H1 (cell line): ENCODE data around the gene KRT37. TPM values are rescaled to one million over a fixed set of nuclear protein-coding genes. Genes with fewer than 3 reads are reported as not detected.

Experiments used
- CTCF ChIA-PET: fragments of 300-600 bp; sonication (Branson Sonifier 250); formaldehyde crosslinking; loops from one replicate; lab custom pipeline; 2021; ENCODE audit not compliant: partially characterized antibody; lab: Charles Lee
- POLR2A ChIA-PET: fragments of 300-600 bp; sonication (Branson Sonifier 250); formaldehyde crosslinking; loops from one replicate; lab custom pipeline; 2021; ENCODE audit warnings: inconsistent platforms; ENCODE audit not compliant: partially characterized antibody; lab: Charles Lee
- DNase-seq, 2 experiments: peaks; one replicate each; pipeline versions ENCODE4 v3.0.0 to v3.0.0-alpha.2; 2010 to 2022; ENCODE audit warnings: low spot score in 2 of 2, low read depth in 1 of 2, mixed read lengths in 1 of 2
- FAIRE-seq: peaks from 2 replicates; lab custom pipeline; 2011; peaks lifted over from hg19 to GRCh38; lab: Jason Lieb, UNC
- H2AFZ ChIP-seq: 2 replicates; pipeline ENCODE4 v1.8.1; 2012; ENCODE audit warnings: low read length, inconsistent platforms
- H2AK5ac ChIP-seq: 2 replicates; pipeline ENCODE4 v1.6.1; 2013; ENCODE audit warnings: low read depth, low read length
- H2BK120ac ChIP-seq: replicated peaks from 2 replicates; pipeline ENCODE3; 2013; ENCODE audit warnings: low read depth, low read length, inconsistent platforms
- H2BK12ac ChIP-seq: 2 replicates; pipeline ENCODE4 v1.6.1; 2013; ENCODE audit warnings: low read depth, low read length
- H2BK15ac ChIP-seq: 2 replicates; pipeline ENCODE4 v1.6.1; 2013; ENCODE audit warnings: low read length
- H2BK20ac ChIP-seq: 2 replicates; pipeline ENCODE4 v1.6.1; 2013; ENCODE audit warnings: low read length
- H2BK5ac ChIP-seq: 2 replicates; pipeline ENCODE4 v1.6.1; 2013; ENCODE audit warnings: low read depth, low read length
- H3K14ac ChIP-seq: 2 replicates; pipeline ENCODE4 v1.6.1; 2013; ENCODE audit warnings: inconsistent platforms; ENCODE audit not compliant: insufficient read length
- H3K18ac ChIP-seq: 2 replicates; pipeline ENCODE4 v1.6.1; 2013; ENCODE audit warnings: low read length; ENCODE audit errors: extremely low read depth
- H3K23ac ChIP-seq: 2 replicates; pipeline ENCODE4 v1.6.1; 2013; ENCODE audit warnings: inconsistent platforms; ENCODE audit not compliant: insufficient read length
- H3K23me2 ChIP-seq: 2 replicates; pipeline ENCODE4 v1.6.1; 2013; ENCODE audit warnings: low read depth, low read length
- H3K27ac ChIP-seq: 2 replicates; pipeline ENCODE4 v1.6.1; 2011; ENCODE audit warnings: low read depth, low read length, inconsistent platforms
- H3K27me3 ChIP-seq, 4 experiments: replicated peaks in 1 of 4; 1 replicate in 1 of 4; 2 replicates in 3 of 4; pipeline versions ENCODE4 v1.6.1 to v1.8.1; 2011 to 2013; ENCODE audit warnings: low read length in 3 of 4, mild to moderate bottlenecking in 3 of 4, inconsistent platforms in 2 of 4, mixed read lengths in 2 of 4, moderate library complexity in 1 of 4; ENCODE audit not compliant: control insufficient read depth in 3 of 4, insufficient read depth in 3 of 4; ENCODE audit errors: extremely low read depth in 1 of 4
- H3K36me3 ChIP-seq, 4 experiments: 2 replicates each; pipeline versions ENCODE4 v1.6.1 to v1.8.1; 2011 to 2013; ENCODE audit warnings: mild to moderate bottlenecking in 4 of 4, low read length in 3 of 4, moderate library complexity in 2 of 4, control low read depth in 1 of 4, inconsistent platforms in 1 of 4; ENCODE audit not compliant: insufficient read depth in 4 of 4, control insufficient read depth in 2 of 4
- H3K4ac ChIP-seq: replicated peaks from 2 replicates; pipeline ENCODE3; 2013; ENCODE audit warnings: low read length, low read depth, mixed read lengths, inconsistent platforms; ENCODE audit not compliant: insufficient read length
- H3K4me1 ChIP-seq, 4 experiments: replicated peaks in 1 of 4; 1 replicate in 1 of 4; 2 replicates in 3 of 4; pipeline versions ENCODE4 v1.6.1 to v1.8.1; 2011 to 2013; ENCODE audit warnings: low read length in 3 of 4, inconsistent platforms in 2 of 4, mixed read lengths in 1 of 4; ENCODE audit not compliant: insufficient read depth in 4 of 4, control insufficient read depth in 3 of 4
- H3K4me2 ChIP-seq, 2 experiments: 2 replicates each; pipeline versions ENCODE4 v1.6.1 to v1.8.1; 2011 to 2013; ENCODE audit warnings: low read depth in 2 of 2, low read length in 2 of 2, control low read depth in 1 of 2, inconsistent platforms in 1 of 2, mild to moderate bottlenecking in 1 of 2; ENCODE audit not compliant: insufficient read depth in 1 of 2
- H3K4me3 ChIP-seq, 4 experiments: fragments of 200-600, 300-600 bp in 1 of 4; sonication (generic), shearing (Covaris generic), sonication (Bioruptor Twin) in 1 of 4; 2 replicates each; pipeline versions ENCODE4 v1.5.1 to v1.8.1; 2011 to 2016; ENCODE audit warnings: low read length in 4 of 4, low read depth in 3 of 4, control low read depth in 2 of 4, inconsistent platforms in 2 of 4, mild to moderate bottlenecking in 2 of 4, mixed read lengths in 1 of 4, moderate library complexity in 1 of 4; ENCODE audit not compliant: insufficient read depth in 2 of 4; ENCODE audit errors: extremely low read depth in 1 of 4
- H3K56ac ChIP-seq: replicated peaks from 2 replicates; pipeline ENCODE3; 2013; ENCODE audit warnings: low read depth, mild to moderate bottlenecking, mixed read lengths, low read length, inconsistent platforms; ENCODE audit not compliant: insufficient read length
- H3K79me1 ChIP-seq: 2 replicates; pipeline ENCODE4 v1.6.1; 2013; ENCODE audit warnings: low read depth, low read length, control low read depth
- H3K79me2 ChIP-seq, 2 experiments: 2 replicates each; pipeline versions ENCODE4 v1.6.1 to v1.8.1; 2012 to 2013; ENCODE audit warnings: low read length in 2 of 2, mild to moderate bottlenecking in 2 of 2, inconsistent platforms in 1 of 2; ENCODE audit not compliant: insufficient read depth in 2 of 2, control insufficient read depth in 1 of 2
- H3K9ac ChIP-seq, 4 experiments: replicated peaks in 1 of 4; 1 replicate in 1 of 4; 2 replicates in 3 of 4; pipeline versions ENCODE4 v1.6.1 to v1.8.1; 2011 to 2013; ENCODE audit warnings: low read depth in 3 of 4, low read length in 3 of 4, control low read depth in 2 of 4, mild to moderate bottlenecking in 2 of 4, moderate library complexity in 2 of 4, inconsistent platforms in 1 of 4; ENCODE audit errors: extremely low read depth in 1 of 4
- H3K9me3 ChIP-seq, 2 experiments: 2 replicates each; pipeline versions ENCODE4 v1.6.1 to v1.8.1; 2012 to 2013; ENCODE audit warnings: mild to moderate bottlenecking in 2 of 2, moderate library complexity in 2 of 2, control low read depth in 1 of 2, inconsistent platforms in 1 of 2, low read depth in 1 of 2, low read length in 1 of 2, mixed read lengths in 1 of 2; ENCODE audit not compliant: insufficient read depth in 2 of 2
- H4K20me1 ChIP-seq, 2 experiments: replicated peaks in 1 of 2; 2 replicates each; pipeline versions ENCODE3 to v1.8.1; 2011 to 2013; ENCODE audit warnings: inconsistent platforms in 2 of 2, low read length in 2 of 2, mild to moderate bottlenecking in 1 of 2; ENCODE audit not compliant: insufficient read depth in 2 of 2, control insufficient read depth in 1 of 2
- H4K5ac ChIP-seq: 2 replicates; pipeline ENCODE4 v1.6.1; 2013; ENCODE audit warnings: low read length, low read depth, mixed read lengths, inconsistent platforms; ENCODE audit not compliant: insufficient read length
- H4K8ac ChIP-seq: 2 replicates; pipeline ENCODE4 v1.8.0; 2013; ENCODE audit warnings: mild to moderate bottlenecking, moderate library complexity, low read length, inconsistent platforms; ENCODE audit not compliant: insufficient read depth; ENCODE audit errors: extremely low read depth
- H4K91ac ChIP-seq: replicated peaks from 2 replicates; pipeline ENCODE3; 2013; ENCODE audit warnings: low read length, mixed read lengths, inconsistent platforms; ENCODE audit not compliant: insufficient read length
- CHD2 ChIP-seq: IDR thresholded peaks from 2 replicates; pipeline ENCODE4 v1.6.1; 2012; ENCODE audit warnings: low read length, improper control_type of control experiment
- CREB1 ChIP-seq: IDR thresholded peaks from 2 replicates; pipeline ENCODE4 v1.6.1; 2012; ENCODE audit warnings: inconsistent platforms
- EGR1 ChIP-seq: IDR thresholded peaks from 2 replicates; pipeline ENCODE4 v1.6.1; 2011; ENCODE audit warnings: low read depth, low read length, borderline replicate concordance
- EZH2 ChIP-seq: fragments of 200-600 bp; sonication (generic); IDR thresholded peaks from 2 replicates; pipeline ENCODE4 v1.7.1; 2012; ENCODE audit warnings: low read depth, mild to moderate bottlenecking, moderate library complexity, low read length, inconsistent platforms; ENCODE audit not compliant: severe bottlenecking
- JUN ChIP-seq: IDR thresholded peaks from 2 replicates; pipeline ENCODE4 v1.6.1; 2011; ENCODE audit warnings: low read depth, mild to moderate bottlenecking, improper control_type of control experiment, low read length
- PHF8 ChIP-seq: fragments of 200-600 bp; sonication (generic); conservative IDR thresholded peaks from 2 replicates; pipeline ENCODE4 v1.7.1; 2012; ENCODE audit warnings: low read depth, mild to moderate bottlenecking, inconsistent platforms, low read length, moderate library complexity
- POLR2AphosphoS5 ChIP-seq: IDR thresholded peaks from 2 replicates; pipeline ENCODE4 v1.6.1; 2011; ENCODE audit warnings: low read depth, low read length
- SAP30 ChIP-seq: fragments of 300-600 bp; sonication (generic); IDR thresholded peaks from 2 replicates; pipeline ENCODE4 v1.7.1; 2012; ENCODE audit warnings: low read length, moderate library complexity, mild to moderate bottlenecking, inconsistent platforms; ENCODE audit not compliant: insufficient read depth, insufficient replicate concordance
- SRF ChIP-seq: IDR thresholded peaks from 2 replicates; pipeline ENCODE4 v1.6.1; 2011; ENCODE audit warnings: mild to moderate bottlenecking, low read depth, low read length, moderate library complexity
- WGBS, 2 experiments: shearing (Covaris generic) in 1 of 2; methylation state at CpG; one replicate each; pipeline versions ENCODE4 v1.1.6 to v1.1.7; 2013 to 2015; ENCODE audit warnings: low lambda C conversion rate in 2 of 2, mixed read lengths in 2 of 2, inconsistent platforms in 1 of 2, low coverage in 1 of 2, missing lambda C conversion rate in 1 of 2; ENCODE audit not compliant: insufficient replicate concordance in 2 of 2, insufficient coverage in 1 of 2, insufficient read length in 1 of 2; ENCODE audit errors: extremely low coverage in 1 of 2, missing lambda C conversion rate in 1 of 2; 5-methylcytosine and 5-hydroxymethylcytosine counted together
- polyA plus RNA-seq, 7 experiments: library from polyadenylated mRNA; depleted of rRNA in 3 of 7; stranded (reverse) in 5 of 7; unstranded in 2 of 7; fragments of >200 nt in 5 of 7; fragments of 200-250 nt in 2 of 7; gene quantifications; 1 replicate in 5 of 7; 2 replicates in 1 of 7; 4 replicates in 1 of 7; pipeline versions ENCODE4 v1.2.1 to v1.2.3, GENCODE V29; 2011 to 2013; ENCODE audit warnings: missing spikeins in 2 of 7, mixed read lengths in 2 of 7
- total RNA-seq: library from RNA; stranded (reverse); fragmentation: NEBNext Ultra II Directional; extraction: Animal tissue kit (Norgen Biotek cat#: 25700); gene quantifications from 2 replicates; pipeline ENCODE4 v1.2.1, GENCODE V29; 2021

The KRT37 gene
- total and polyA plus RNA-seq, 2 of the 8 experiments (the other 6 are each of a cell fraction or from before 2014, with no cell fraction given) = not detected

DNA sequence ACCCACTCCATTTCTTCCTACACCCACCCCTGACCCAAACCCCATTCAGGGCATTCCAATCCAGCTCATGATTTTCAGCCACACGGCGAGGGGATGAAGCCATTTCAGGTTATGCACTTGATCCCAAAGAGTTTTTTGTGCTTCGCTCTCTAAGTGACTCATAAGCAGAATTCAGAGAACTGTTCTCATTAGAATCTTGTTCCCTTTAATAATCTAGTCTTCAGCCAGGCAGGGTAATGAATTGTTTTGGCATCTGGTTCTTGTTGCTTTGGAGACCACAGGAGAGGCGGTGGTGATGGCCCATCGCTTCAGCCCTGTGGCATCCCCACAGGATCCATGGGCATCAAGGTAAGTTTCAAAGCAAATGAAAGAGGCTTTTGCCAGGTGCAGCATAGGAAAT is 22.2 kb downstream of the KRT37 start:
- H3K14ac ChIP-seq = no peak overlapping the region
- no peak overlapping the region for H2AFZ ChIP-seq
- H3K18ac ChIP-seq = no peak overlapping the region
- no peak overlapping the region for H2BK12ac ChIP-seq
- H4K20me1 ChIP-seq = no peaks in the 10 kb centered on the region
- no peaks in the 10 kb centered on the region; a peak in 1 of 7 replicates for H3K4me1 ChIP-seq
- H2BK15ac ChIP-seq = no peak overlapping the region
- H3K27me3 ChIP-seq = no peaks in the 10 kb centered on the region; a peak in 1 of 7 replicates
- no peak overlapping the region for H4K5ac ChIP-seq
- no peak overlapping the region for H2BK20ac ChIP-seq
- H3K36me3 ChIP-seq = no peaks in the 10 kb centered on the region
- POLR2A ChIA-PET = no interaction called here
- H3K4me3 ChIP-seq = no peak overlapping the region
- H3K9me3 ChIP-seq = no peaks in the 10 kb centered on the region
- H3K56ac ChIP-seq = no peak overlapping the region
- H3K79me2 ChIP-seq = no peaks in the 10 kb centered on the region
- no peak overlapping the region for H4K91ac ChIP-seq
- H2BK5ac ChIP-seq = no peak overlapping the region
- CTCF ChIA-PET = interaction anchor here (1.1 kb wide), 1 partner anchor 246 kb away, joined by 3 read pairs; no protein-coding TSS in a partner anchor
- no peak overlapping the region for H3K4ac ChIP-seq
- no peak overlapping the region for H3K9ac ChIP-seq
- no peak overlapping the region for H2BK120ac ChIP-seq
- H3K79me1 ChIP-seq = no peaks in the 10 kb centered on the region
- DNase-seq = no peak
- H3K23ac ChIP-seq = no peak overlapping the region
- no peaks in the 10 kb centered on the region for H3K23me2 ChIP-seq
- 95% methylated on average over 5 of the region's 5 CpGs; no CpG with 5 or more reads in 1 of the 2 experiments for WGBS, 2 experiments
- H2AK5ac ChIP-seq = no peak overlapping the region
- no peak for FAIRE-seq
- H4K8ac ChIP-seq = no peak overlapping the region
- no peak overlapping the region for H3K27ac ChIP-seq
- H3K4me2 ChIP-seq = no peak overlapping the region
- TF ChIP-seq JUN = no peak
- TF ChIP-seq SRF = no peak
- no peak for TF ChIP-seq EGR1
- no peak for TF ChIP-seq CHD2
- no peak for TF ChIP-seq CREB1
- no peak for TF ChIP-seq EZH2
- no peak for TF ChIP-seq SAP30
- TF ChIP-seq POLR2AphosphoS5 = no peak
- TF ChIP-seq PHF8 = no peak
